Ureter (tissue), 1 donor: ENCODE measurements around the gene PPP1R9B. TPM values are rescaled to one million over a fixed set of nuclear protein-coding genes. Genes with fewer than 3 reads are reported as not detected.

ENCODE experiments used
- DNase-seq: peaks from one replicate; pipeline ENCODE4 v3.0.0-alpha.2; 2020; ENCODE audit warnings: low spot score
- total RNA-seq: library from RNA; stranded (reverse); gene quantifications from one replicate; pipeline ENCODE4 v1.2.4, GENCODE V29; 2023
- donor health status: DM: yes; HTN: yes; CAD: no.

PPP1R9B gene
- total RNA-seq, 1 donor from 2014 or later = 38.4 TPM

DNA sequence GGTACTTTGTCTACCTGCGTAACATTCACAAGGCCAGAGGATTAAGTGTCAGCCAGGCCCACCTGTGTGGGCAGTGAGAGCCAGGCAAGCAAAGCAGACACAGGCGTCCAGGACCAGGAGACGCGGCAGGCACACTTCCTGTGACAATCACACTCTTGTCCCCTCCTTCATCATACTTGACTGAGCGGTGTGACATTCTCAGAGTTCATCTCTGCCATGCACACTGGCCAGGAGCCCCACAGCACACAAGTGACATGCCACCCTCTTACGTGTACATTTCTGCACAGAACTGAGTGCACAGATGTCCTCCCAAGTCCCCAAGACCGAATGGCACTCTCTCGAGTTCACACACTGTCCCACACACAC lies 8.7 kb downstream of the PPP1R9B start:
- DNase-seq = no peak

DNA sequence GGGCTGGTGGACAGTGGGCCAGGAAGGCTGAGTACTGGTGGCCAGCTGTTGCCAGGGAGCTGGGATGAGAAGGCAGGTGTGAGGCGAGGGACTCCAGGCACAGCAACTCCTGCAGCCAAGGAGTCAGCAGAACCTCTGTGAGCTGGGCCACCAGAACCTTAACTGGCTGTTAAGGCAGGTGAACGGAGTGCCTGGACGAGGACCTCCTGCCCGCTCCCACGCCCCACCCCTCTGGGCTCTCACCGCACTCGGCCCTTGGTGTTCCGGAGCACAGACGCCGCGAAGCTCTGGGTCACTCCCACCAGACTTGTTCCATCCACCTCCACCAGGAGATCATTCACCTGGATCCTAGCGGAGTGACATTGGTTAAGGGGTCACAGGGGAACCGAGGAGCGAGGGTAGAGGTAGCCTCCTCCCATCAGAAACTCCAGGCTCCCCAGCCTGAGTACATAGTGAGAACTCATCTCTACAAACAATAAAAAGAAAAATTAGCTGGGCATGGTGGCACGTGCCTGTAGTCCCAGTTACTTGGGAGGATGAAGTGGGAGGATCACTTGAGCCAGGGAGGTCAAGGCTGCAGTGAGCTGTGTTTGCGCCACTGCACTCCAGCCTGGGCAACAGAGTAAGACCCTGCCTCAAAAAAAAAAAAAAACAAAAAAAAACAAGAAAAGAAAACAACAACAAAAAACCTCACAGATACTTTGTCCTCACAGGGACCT lies 9.3 kb downstream of the PPP1R9B start:
- DNase-seq = no peak

DNA sequence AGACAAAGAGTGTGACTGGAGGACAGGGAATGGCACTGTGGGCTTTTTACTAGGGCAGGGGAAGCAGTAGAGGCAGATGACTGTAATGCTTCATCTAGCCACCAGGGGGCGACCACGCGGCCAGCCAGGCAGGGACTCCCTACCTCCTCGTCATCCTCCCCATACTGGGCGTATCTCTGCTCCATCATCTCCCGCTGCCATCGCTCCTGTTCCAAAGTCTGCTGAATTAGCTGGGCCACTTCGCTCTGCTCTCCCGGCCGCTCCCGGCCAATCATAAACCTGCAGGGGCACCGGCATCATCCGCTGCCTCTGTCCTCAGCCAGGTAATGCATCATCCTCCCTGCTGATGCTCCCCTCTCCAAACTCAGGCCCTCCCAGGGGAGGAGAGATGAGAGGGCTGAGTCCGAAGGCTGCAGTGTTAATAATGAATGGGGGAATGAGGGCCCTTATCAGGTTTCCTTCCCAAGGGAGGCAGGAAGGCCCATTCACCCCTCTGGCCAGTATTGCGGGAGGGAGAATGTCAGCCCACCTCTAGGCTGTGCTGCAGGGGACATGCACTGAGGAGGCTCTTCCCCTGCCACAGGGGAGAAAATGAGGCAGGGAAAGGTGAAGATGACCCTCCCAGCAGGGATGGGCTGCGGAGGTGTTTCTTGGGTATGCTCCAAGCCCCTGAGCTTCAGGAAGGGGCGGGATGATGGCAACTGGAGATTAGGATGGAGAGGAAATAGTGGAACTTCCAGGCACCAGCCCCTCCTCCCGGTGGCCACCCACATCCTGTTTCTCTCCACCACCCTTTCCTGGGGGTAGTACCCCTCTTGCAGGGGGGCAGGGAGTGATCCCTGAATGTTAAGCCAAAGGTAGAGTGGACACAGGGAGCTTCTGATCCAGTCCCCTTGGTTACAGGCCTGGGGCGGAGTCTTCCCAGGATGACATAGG lies 10.3 kb downstream of the PPP1R9B start:
- DNase-seq = peak; percentile 80

DNA sequence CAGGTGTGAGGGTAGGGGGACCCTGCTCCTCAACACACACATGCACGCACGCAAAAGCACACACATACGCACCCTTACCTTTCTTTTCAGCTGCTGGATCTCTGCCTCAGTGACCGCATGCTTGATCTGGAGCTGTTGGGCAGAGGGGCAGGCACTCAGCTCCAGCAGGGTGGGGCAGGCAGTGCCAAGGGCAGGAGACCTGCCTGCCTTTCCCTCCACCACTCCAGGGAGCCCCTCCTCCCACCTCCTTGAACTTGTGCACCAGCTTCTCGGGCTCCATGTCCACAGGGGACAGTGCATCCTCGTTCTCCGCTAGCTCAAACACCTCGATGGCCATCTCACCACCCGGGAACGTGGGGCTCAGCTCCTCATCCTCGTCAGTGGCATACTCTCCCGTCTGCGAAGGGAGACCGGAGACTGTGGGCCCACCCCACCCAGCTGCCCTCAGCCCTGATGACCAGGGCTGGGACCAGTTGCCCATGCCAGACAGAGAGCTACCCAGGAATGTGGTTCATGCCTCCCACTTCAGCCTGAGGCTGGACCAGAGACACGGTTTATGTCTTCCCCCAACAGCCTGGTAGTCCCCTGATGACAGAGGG lies 11.2 kb downstream of the PPP1R9B start:
- DNase-seq = no peak

DNA sequence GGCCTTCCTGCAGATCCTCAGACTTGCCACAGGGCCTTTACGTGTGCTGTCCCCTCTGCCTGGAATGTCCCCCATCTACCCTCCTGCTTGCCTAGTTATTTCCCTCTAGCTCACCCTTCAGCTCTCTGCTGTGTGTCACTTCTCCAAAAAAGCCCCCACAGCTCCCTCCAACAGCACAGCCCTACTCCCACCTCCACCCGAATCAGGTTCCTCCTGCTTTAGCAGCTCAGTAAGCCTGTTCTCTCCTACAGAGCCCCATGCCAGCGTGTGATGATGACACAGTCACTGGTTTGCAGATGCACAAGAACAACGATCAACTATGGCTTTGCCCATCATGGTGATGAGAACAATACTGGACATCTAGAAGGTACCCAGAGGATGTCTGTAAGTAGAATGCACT lies 13.4 kb downstream of the PPP1R9B start:
- no peak for DNase-seq

DNA sequence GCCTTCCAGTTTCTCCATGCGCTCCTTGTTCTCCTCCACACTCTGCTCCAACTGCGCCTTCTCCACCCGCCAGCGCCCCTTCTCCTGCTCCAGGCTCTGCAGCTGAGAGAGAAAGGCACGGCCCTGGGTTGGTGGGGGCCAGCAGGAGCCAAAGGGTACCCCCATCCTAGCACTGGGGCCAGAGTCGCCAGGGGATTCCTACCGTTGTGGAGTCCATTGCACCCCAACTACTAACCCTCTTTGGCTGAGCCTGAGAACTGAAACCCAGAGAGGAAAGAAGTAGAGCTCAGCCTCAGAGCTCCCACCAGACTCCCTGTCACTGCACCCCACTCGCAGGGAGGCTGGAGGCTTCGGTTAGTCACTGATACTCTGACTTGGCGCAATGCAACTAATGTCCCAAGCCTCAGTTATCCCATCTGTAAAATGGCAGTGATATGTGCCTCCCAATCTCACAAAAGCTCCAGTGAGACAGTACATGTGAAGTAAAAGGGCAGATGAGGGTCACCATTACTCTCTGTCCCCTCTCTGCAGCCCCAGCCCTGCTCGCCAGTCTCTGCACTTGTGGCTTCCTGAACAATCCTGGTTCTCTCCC lies 14.3 kb downstream of the PPP1R9B start:
- DNase-seq = no peak

DNA sequence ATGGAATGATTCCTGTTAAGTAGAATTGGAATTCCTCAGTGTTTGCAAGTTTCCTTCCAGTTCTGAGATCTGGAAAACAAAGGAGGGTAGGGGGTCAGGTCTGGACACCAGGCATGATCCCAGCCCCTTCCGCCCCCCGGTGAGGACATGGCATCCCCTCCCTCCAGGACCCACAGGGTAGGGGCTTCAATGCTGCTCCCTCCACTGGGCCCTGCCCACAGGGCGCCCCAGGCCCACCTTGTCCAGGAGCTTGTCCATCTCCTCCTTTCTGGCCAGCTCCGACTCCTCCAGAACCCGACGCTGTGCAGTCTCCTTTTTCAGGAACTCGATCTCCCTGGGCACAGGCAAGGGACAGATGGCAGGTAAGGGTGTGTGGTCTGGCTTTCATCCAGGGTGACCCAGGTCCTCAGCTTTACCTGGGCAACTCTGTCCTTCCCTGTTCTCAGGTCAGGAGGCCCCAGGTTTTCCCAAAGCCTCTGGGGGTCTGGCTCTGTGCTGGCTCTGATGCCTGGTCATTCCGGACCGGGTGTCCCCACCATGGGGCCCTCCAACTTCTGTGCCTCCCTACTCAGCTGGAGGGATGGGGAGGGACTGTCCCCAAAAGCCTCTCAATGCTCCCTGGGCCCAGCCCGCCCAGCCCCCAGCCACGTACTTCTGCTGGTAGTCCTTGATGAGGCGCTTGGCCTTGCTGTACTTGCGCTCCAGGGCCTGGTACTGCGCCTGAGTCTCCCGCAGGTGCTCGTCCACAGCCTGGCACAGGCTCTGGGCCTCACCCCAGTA lies 15.0 kb downstream of the PPP1R9B start:
- no peak for DNase-seq

DNA sequence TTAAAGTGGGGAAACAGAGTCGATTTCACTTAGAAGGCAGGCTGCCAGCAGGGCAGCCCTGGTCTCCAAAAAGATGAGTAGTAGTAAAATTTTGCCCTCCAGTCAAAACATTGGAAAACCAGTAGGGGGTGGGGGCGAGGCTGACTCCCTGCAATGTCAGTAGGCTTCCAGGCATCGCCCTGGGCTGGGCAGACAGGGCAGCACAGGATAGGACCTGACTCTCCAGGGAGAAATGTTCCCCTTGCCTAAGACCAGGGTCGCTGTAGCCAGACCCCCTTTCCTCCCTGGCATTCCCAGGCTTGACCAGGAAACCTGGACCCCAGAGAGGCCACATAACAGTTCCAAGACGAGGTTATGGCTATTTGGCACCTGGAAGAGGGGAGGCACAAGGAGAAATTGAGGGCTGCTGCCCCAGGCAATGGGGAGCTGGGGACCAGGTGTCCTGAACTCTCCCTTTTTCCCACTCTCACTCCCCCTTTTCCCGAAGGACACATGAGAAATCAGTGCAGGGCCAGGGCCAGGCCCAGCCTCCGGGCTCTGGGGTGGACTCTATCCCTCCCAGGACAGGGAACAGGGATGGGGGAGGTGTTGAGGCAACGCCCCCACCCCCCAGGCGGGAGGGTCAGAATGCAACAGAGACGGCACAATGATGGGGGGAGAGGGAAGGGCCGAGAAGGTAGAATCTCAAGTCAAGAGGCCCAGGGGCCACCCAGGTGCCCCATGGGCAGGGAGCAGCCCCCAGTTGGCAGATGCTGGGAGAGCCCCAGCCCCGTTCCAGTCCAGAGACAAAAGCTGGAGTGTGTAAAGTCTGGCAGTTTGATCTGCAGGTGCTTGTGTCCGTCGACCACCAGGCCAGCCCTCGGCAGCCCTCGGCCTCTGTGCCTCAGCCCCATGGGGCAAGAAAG lies 16.0 kb downstream of the PPP1R9B start:
- no peak for DNase-seq

DNA sequence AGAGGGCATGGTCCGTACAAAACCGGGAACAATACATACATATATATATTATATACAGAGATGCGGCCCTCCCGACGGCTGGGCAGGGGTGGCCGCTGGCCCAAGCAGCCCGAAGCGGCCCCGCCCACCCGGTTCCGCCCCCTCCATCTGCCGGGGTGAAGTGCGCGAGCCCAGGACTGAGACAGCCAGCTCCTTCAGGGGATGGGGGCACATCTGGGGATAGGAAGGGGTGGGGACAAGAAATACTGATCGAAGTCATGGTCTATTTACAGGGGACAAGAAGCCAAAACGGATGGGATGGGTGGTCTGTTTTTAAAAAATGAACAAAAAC lies 16.7 kb downstream of the PPP1R9B start:
- no peak for DNase-seq

DNA sequence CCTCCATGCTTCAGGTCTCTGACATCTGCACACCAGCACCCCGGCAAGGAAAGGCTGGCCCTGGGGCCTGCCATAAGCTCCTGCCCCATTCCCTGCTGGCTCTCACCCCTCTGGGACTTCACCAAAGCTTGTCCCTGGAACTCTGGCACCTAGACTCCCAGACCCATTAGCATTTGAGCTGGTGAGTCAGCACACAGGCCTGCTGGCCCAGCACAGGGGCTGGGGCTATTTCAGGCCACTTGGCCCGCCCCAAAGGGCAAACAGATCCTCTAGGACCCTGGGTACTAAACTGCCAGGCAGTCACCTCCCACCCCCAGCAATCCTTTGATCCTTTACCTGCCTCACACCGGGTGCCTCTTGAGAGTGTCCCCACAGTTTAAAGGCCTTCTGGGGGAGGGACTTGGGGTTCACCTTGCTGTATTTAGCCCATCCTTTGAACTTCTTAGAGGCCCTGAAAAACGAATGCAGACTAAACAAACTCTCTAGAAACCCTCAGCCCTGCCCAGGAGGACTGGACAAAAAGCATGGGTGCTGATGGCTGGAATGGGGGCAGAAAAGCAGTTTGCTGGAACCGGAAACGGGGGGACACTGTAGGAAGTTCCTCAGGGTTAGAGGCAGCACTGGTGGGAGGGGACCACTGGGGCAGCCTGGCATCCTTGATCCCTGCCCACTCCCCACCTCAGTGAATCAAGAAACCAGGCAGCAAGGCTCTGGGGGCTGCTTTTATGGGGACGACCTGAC lies 17.3 kb downstream of the PPP1R9B start:
- no peak for DNase-seq

DNA sequence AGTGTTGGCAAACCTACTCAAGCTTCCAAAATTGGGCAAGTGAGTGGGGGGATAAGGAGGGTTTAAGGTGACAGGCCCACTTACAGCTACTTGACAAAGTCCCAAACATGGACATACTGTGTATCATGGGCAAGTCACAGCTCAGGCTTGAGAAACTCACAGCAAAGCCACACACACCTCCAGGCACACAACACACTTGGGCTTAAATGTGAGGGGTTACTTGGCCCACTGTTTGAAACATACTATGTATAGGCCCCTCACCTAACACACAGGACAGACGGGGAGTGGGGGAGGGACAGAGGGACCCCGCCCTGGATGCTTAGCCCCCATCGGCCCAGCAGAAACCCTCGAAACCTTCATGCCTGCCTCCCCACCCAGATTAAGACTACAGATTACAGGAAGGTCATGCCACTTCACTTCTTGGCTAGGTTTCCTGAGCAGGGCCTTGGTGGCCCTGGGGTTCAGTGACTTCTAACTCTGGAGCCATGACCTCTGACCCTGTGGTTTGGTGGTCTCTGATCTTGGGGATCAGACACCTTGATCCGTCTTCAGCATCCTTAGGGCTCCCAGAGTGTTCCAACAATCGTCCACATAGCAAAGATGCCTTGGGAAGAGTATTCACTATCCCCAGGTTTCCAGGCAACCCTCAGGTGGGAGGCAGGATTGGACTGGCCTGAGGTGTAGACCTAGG lies 18.2 kb downstream of the PPP1R9B start:
- DNase-seq = no peak

DNA sequence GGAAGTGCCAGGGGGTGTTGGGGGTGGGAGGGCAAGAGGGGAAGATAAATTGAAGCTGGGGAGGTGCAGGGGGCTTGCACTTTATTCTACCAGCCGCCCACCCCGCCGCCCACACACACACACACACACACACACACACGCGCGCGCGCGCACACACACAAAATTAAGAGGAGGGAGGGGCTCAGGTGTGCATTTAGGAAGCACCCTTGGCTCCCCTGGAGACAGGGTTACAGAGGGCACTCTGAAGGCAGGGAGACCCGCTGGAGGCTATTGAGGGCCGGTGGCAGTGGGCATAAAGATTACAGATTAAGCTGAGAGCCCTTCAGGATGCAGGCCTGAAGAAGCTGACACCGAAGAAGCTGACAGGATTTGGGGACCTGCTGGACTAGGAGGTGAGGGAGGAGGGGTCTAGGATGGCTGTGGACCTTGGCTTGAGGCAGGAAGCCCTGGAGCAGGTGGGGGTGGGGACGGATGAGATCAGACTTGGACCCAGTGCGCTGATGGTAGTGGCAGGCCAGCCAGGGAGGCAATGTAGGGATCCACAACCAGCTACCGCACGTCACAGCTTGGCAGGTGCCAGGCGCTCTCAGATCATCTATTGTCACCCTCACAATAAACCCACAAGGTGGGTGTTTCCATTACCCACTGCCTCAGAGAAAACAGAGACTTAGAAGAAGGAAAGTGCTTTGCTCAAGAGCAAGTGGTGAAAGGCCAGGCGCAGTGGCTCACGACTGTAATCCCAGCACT lies 19.7 kb downstream of the PPP1R9B start:
- no peak for DNase-seq

DNA sequence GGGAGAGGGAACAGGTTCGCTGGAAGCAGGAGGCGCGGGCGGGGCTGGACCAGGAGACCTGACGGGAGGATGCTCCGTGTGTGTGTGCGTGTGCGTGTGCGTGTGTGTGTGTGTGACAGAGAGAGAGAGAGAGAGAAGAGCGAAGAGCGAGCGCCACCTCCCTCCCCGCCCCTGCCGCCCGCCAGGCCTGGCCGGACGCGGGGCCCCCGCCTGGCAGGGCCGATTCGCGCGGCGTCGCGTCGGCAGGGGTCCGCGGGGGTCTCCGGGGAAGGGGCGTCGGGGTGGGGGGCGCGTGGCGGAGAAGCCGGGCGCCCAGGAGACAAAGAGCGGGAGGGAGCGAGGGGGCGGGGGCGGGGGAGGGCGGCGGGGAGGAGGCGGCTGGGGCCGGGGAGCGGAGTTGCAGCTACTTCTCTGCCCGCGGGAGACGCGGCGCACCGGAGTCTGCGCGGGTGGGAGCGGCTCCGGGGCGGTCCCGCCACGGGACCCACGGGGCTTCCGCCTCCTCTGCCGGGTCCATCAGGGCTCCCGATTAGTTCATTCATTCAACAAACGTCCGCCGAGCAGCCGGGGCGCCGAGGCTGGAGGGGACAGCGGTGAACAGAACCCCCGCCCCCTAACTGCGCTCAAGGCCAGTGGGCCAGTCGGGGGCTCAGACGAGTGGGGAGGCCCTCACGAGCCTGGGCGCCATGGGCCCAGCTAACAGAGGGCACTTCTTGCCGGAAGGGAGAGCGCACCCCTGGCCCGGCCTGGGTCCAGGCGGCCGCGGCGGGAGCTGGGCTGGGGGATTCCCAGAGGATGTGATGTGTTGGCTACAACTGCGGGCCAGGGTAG lies 20.5 kb downstream of the PPP1R9B start, which contains the start of gene SAMD14:
Gene SAMD14 (minus strand): TSS at position 433 of the 831 bp plus-strand sequence. CDS start 5,201 bp downstream, outside the sequence.
- DNase-seq = peak; percentile 42

DNA sequence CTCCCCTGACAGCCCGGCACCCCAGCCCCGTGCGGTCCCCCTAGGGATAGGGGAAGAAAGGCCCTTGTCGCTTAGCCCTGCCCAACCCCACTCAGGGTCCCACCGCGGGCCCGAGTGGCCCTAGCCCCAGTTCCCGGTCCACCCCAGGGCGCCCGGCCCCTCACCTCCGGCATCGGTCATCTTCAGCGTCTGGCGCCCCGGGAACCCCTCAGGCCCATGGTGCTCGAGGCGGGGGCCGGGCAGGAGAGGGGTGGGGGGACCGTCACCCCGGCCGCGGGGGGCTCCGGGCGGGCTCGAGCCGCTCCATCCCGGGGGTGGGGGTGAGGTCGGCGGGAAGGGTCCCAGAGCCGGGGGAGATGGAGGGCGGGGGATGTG lies 21.1 kb downstream of the PPP1R9B start:
- no peak for DNase-seq

DNA sequence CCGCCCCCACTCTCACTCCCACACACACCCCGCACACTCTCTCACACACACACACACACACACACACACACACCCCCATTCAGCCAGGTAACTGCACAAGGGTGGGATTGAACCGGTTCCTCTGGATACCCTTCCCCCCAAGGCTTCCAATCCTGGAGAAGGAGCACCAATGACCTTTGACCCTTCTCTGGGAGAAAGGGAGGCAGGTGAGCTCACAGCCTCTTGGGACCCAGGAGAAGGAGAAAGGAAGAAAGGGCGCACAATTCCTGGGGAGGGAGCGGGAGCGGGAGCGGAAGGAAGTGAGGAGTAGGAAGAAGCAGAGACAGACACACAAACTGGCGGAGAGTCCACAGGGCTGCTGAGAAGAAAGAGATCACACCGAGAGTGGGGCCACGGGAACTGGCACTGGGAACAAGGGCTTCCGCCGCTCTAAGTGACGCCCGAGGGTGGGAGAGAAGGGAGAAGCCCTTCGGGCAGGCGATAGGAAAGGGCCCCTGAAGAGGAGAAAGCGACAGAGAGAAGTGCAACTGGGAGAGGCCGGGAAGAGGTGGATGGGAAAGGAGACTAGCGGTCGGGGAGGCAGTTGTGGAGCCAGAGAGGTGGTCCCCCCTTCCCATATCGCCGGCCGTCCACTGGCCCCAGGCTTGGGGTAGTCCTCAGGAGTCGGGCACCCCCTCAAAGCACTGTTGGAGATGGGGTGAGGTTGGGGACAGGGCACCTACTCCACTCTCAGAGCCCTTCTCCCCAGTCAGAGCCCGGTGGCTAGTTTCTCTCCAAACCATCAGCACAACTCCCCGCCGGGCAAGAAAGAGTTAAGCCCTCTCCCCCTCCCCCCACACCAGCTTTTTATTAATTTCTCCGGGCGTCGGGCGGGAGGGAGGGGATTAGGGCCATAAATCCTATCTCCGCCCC lies 21.8 kb downstream of the PPP1R9B start:
- DNase-seq = peak; percentile 43

DNA sequence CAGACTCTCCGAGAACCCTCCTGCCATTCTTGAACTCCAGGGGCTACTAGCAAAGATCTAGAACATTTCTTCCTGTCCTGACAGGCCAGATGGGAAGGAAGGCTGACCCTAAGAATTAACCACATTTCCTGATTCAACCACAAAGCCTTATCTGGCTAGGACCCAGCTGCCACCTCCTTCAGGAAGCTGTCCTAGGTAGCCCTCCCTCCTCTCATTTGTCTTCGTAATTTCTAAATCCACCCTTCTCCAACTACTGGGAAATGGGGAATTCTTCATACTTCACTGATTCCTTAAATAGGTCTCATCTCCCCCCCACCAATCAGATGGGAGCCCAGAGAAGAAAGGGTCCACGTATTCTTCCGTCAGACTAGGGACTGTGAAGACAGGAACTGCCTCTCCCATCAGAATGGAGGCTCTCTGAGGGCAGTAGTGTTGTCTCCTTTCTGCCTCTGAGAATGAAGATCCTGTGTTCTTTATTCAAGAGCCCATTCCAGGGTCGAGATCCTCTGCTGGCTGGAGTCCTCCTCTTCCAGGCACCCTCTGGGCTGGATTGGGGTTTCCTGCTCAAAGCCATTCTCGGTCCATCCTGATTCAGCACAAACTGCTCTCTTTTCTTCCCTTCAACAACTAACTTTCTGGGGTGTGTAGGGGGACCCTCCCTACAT lies 22.6 kb downstream of the PPP1R9B start:
- DNase-seq = no peak
